Gastrocnemius medialis (tissue), 4 donors: Measurements from ENCODE around the gene HAUS2. TPM values are rescaled to one million over a fixed set of nuclear protein-coding genes. Genes with fewer than 3 reads are reported as not detected.

ENCODE experiments used
- ATAC-seq, 2 donors: fragments of 150-250 bp; one replicate each; pipeline ENCODE4 v1.9.1; 2016
- DNase-seq, 2 donors: peaks; one replicate each; pipeline ENCODE4 v3.0.0-alpha.2; 2019
- H3K27ac ChIP-seq, 4 donors: fragments of 200-600 bp; sonication (generic); 1 replicate in 1 of 4; 2 replicates in 3 of 4; pipeline ENCODE4 v1.5.1; 2016 to 2018; ENCODE audit warnings: mild to moderate bottlenecking in 2 of 4, moderate library complexity in 1 of 4
- H3K27me3 ChIP-seq, 3 donors: fragments of 200-600 bp; sonication (generic) in 2 of 3; 1 replicate in 1 of 3; 2 replicates in 2 of 3; pipeline versions ENCODE4 v1.5.1 to v1.6.0; 2016 to 2019; ENCODE audit warnings: mild to moderate bottlenecking in 1 of 3, moderate library complexity in 1 of 3
- H3K36me3 ChIP-seq, 2 donors: fragments of 200-600 bp; sonication (generic) in 1 of 2; one replicate each; pipeline ENCODE4 v1.5.1; 2017 to 2018
- H3K4me1 ChIP-seq, 2 donors: fragments of 200-600 bp; sonication (generic) in 1 of 2; one replicate each; pipeline ENCODE4 v1.5.1; 2016 to 2017; ENCODE audit warnings: mild to moderate bottlenecking in 2 of 2
- H3K4me3 ChIP-seq, 4 donors: fragments of 200-600 bp; sonication (generic) in 3 of 4; 1 replicate in 1 of 4; 2 replicates in 3 of 4; pipeline ENCODE4 v1.5.1; 2016 to 2019; ENCODE audit warnings: mild to moderate bottlenecking in 2 of 4
- H3K9me3 ChIP-seq, 3 donors: fragments of 200-600 bp; sonication (generic) in 2 of 3; 1 replicate in 1 of 3; 2 replicates in 2 of 3; pipeline ENCODE4 v1.5.1; 2016 to 2019
- POLR2A ChIP-seq, 2 donors: fragments of 450-650 bp; IDR thresholded peaks; one replicate each; pipeline ENCODE4 v1.6.1; 2017; ENCODE audit warnings: antibody characterized with exemption in 2 of 2, mild to moderate bottlenecking in 2 of 2, moderate library complexity in 2 of 2
- in situ Hi-C, 4 donors: fragments of 200-750 bp; cut with MboI; loops; one replicate each; pipeline versions ENCODE4 v1.15.0 to v1.8.0; 2017; ENCODE audit warnings: low sequenced_read_pairs in 4 of 4
- intact Hi-C: fragments of 100-400 bp; cut with DNase I; formaldehyde crosslinking; loops from one replicate; pipeline ENCODE4 v1.15.1; 2023; ENCODE audit warnings: low total_unique reads
- total RNA-seq, 4 donors: library from RNA; depleted of rRNA; stranded (reverse); fragments of >200 nt; gene quantifications; one replicate each; pipeline versions ENCODE4 v1.1.0 to v1.2.3, GENCODE V29; 2016
- TF ChIP-seq, protein P1 (sequence below), 5 experiments: fragments of 450-650 bp in 3 of 5; fragments of 200-600 bp in 2 of 5; sonication (generic) in 2 of 5; IDR thresholded peaks in 4 of 5; conservative IDR thresholded peaks in 1 of 5; 1 replicate in 4 of 5; 2 replicates in 1 of 5; pipeline ENCODE4 v1.5.1; 2016 to 2019; ENCODE audit warnings: antibody characterized with exemption in 5 of 5, mild to moderate bottlenecking in 3 of 5, moderate library complexity in 3 of 5

The HAUS2 gene
- total RNA-seq, 4 donors from 2014 or later, result 24.7 to 31.9 (median 27.8) TPM

DNA sequence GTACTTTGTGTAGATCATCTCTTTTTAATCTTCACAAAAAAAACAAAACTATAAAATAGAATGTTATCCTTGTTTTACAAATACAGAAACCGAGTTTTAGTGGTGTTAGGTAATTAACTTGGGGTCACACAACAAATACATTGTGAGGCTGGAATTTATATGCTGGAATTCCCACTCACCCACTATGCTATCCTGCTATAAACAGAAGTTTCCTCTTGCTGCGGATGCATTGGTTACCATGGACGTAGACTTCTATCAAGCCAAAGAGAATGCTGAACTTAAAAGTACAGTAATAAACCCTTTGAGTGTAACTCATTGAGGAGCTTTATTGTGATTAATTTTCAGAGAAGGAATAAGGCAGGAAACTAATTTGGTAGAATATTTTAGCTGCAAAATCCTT, 44.0 kb upstream of the HAUS2 start:
- no peak overlapping the region for H3K4me3 ChIP-seq
- DNase-seq (no peak), ATAC-seq (no peak)
- H3K4me1 ChIP-seq, result peaks cover 27 to 44% of the 10 kb centered on the region in 2 donors
- TF ChIP-seq POLR2A (IDR thresholded peaks at IDR 0.05), result no peak
- TF ChIP-seq, protein P1, sequence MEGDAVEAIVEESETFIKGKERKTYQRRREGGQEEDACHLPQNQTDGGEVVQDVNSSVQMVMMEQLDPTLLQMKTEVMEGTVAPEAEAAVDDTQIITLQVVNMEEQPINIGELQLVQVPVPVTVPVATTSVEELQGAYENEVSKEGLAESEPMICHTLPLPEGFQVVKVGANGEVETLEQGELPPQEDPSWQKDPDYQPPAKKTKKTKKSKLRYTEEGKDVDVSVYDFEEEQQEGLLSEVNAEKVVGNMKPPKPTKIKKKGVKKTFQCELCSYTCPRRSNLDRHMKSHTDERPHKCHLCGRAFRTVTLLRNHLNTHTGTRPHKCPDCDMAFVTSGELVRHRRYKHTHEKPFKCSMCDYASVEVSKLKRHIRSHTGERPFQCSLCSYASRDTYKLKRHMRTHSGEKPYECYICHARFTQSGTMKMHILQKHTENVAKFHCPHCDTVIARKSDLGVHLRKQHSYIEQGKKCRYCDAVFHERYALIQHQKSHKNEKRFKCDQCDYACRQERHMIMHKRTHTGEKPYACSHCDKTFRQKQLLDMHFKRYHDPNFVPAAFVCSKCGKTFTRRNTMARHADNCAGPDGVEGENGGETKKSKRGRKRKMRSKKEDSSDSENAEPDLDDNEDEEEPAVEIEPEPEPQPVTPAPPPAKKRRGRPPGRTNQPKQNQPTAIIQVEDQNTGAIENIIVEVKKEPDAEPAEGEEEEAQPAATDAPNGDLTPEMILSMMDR (IDR thresholded peaks at IDR 0.05 in 4 of 5, conservative IDR thresholded peaks at IDR 0.05 in 1 of 5), result no peak
- H3K27me3 ChIP-seq, result no peaks in the 10 kb centered on the region
- intact Hi-C loops, result no loop called here
- H3K36me3 ChIP-seq, result no peaks in the 10 kb centered on the region
- in situ Hi-C loops, result no loop called here
- H3K9me3 ChIP-seq, result no peaks in the 10 kb centered on the region
- no peak overlapping the region for H3K27ac ChIP-seq

DNA sequence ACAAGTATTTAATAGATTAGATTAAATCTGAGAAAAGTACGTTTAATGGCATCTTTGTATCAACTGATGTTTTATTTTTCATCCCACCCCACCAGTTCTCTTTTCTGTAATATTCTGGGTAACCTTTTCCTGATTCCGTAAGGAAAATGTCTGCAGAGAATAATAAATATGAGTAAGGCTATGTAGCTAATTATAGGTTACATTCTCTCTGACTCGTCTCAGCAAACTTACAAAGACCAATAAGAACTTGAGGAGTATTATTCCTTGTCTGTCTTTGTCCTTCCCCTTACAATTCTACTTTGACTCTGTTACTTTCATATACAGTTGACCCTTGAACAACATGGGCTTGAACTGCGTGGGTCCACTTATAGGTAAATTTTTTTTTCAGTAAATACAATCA, 41.1 kb upstream of the HAUS2 start:
- in situ Hi-C loops (no loop called here), intact Hi-C loops (no loop called here)
- DNase-seq (no peak), ATAC-seq (no peak)
- H3K4me1 ChIP-seq, result peaks cover 23 to 30% of the 10 kb centered on the region in 2 donors
- H3K9me3 ChIP-seq, result no peaks in the 10 kb centered on the region
- TF ChIP-seq, protein P1 (IDR thresholded peaks at IDR 0.05 in 4 of 5, conservative IDR thresholded peaks at IDR 0.05 in 1 of 5), result no peak
- no peak for TF ChIP-seq POLR2A (IDR thresholded peaks at IDR 0.05)
- H3K36me3 ChIP-seq, result no peaks in the 10 kb centered on the region
- H3K4me3 ChIP-seq, result no peak overlapping the region
- peak overlapping the region in 1 of 4 donors; percentile 28 for H3K27ac ChIP-seq
- H3K27me3 ChIP-seq, result no peaks in the 10 kb centered on the region

DNA sequence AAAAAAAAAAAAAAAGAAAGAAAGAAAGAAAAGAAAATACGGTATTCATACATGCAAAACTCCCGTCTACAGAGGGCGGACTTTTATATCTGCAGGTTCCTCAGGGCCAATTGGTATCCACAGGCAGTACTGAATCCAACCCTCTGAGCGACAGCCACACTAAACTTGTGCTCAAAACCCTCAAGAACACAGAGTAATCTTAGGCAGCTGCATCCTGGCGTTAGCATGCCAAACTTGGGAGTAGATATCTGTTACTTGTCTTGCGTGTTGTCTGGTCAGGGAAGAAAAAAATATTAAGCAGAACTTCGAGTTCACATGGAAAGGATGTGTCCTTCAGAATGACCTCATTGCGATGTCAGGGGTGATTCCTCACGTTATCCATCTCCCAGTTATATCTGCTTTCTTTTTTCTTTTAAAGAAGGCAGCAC, 40.4 kb upstream of the HAUS2 start:
- TF ChIP-seq, protein P1 (IDR thresholded peaks at IDR 0.05 in 4 of 5, conservative IDR thresholded peaks at IDR 0.05 in 1 of 5), result no peak
- TF ChIP-seq POLR2A (IDR thresholded peaks at IDR 0.05), result no peak
- DNase-seq (peak in 1 of 2 donors; percentile 26), ATAC-seq (peak; percentile 39 to 60)
- intact Hi-C loops, result no loop called here
- Histone ChIP-seq H3K36me3 (no peaks in the 10 kb centered on the region), H3K27me3 (no peaks in the 10 kb centered on the region), H3K4me3 (no peak overlapping the region), H3K4me1 (peaks cover 21 to 25% of the 10 kb centered on the region in 2 donors), H3K27ac (peak overlapping the region in 3 of 4 donors; percentile 8 to 38 (median 27)), H3K9me3 (no peaks in the 10 kb centered on the region)
- in situ Hi-C loops, result no loop called here

DNA sequence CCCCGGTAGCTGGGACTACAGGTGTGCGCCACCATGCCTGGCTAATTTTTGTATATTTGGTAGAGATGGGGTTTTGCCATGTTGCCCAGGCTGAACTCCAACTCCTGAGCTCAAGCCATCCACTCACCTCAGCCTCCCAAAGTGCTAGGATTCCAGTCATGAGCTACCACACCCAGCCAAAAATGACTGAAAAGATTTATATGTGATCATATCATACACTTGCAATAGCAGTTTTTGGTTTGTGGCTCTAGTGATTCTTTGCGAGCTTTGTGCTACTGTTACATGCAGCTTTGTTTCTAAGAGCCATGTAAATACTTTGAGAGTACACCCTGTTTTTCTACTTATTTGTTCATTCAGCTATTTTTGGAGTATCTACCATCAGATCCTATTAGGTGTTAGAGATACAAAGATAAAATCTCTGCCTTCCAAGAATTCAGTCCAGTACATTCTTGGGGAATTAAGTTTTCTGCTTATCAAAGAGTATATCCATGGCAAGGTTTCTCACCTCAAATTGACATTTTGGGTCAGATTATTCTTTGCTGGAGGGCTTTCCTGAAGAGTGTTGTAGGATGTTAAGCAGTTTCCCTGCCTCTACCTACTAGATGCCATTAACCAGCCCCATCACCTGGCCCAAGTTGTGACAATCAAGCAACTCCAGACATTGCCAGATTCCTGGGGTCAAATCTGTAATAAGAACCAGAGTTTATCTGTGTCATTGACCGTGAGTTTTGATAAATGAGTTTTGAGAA, 38.2 kb upstream of the HAUS2 start:
- H3K4me3 ChIP-seq, result no peak overlapping the region
- peaks cover 0 to 22% of the 10 kb centered on the region in 2 donors for H3K36me3 ChIP-seq
- intact Hi-C loops, result no loop called here
- TF ChIP-seq, protein P1 (IDR thresholded peaks at IDR 0.05 in 4 of 5, conservative IDR thresholded peaks at IDR 0.05 in 1 of 5), result no peak
- TF ChIP-seq POLR2A (IDR thresholded peaks at IDR 0.05), result no peak
- H3K9me3 ChIP-seq, result no peaks in the 10 kb centered on the region
- DNase-seq (no peak), ATAC-seq (no peak)
- in situ Hi-C loops, result no loop called here
- H3K27me3 ChIP-seq, result no peaks in the 10 kb centered on the region
- H3K4me1 ChIP-seq, result peaks cover 21 to 25% of the 10 kb centered on the region in 2 donors
- peak overlapping the region; percentile 12 to 51 (median 16) for H3K27ac ChIP-seq
